T-helper 1 cell treated with Interleukin-12 subunit alpha and Interleukin-12 subunit beta and Interleukin-4 antibody, amounts not matched to agents 30 μg/mL and 1 μg/mL, for 36 hours (primary cell): Measurements from ENCODE around the gene EHD1.

Source experiments
- H3K27ac Mint-ChIP-seq: one replicate; pipeline ENCODE4 v1.8.0; 2021; ENCODE audit warnings: mild to moderate bottlenecking, mixed read lengths
- H3K27me3 Mint-ChIP-seq: one replicate; pipeline ENCODE4 v1.8.0; 2021; ENCODE audit warnings: low read depth, mixed read lengths
- H3K36me3 Mint-ChIP-seq: one replicate; pipeline ENCODE4 v1.8.0; 2021; ENCODE audit warnings: low read depth, mixed read lengths
- H3K4me1 Mint-ChIP-seq: one replicate; pipeline ENCODE4 v1.8.0; 2021; ENCODE audit warnings: low read depth, mixed read lengths
- H3K4me3 Mint-ChIP-seq: one replicate; pipeline ENCODE4 v1.8.0; 2021; ENCODE audit warnings: mild to moderate bottlenecking, moderate library complexity, mixed read lengths
- H3K9me3 Mint-ChIP-seq: one replicate; pipeline ENCODE4 v1.8.0; 2021; ENCODE audit warnings: mixed read lengths

The EHD1 gene

DNA sequence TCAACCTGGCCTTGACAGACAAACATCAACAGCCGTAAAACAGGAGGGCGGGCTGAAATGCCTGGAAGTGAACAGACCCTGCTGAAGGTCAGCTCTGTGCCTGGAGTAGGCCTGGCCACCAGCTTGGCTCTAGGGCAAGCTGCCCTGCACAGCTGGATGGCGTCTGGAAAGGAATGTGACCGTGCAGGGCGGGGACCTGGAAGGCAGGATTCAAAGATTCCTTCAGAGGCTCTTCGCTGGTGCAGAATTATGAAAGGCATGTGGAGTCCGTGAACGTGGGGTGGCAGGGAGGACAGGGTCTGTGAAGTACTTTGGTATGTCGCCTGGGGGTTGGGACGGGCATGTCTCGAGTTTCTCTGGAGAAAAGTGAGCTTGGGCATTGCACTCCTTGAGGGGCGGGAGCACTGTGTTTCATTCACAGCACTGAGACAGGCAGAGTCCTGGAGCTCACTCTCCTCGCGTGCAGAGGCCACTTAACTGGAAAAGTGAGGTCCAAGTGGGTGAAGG is 1.5 kb downstream of the EHD1 start:
- H3K27ac Mint-ChIP-seq: peak overlapping the region; percentile 76
- peak overlapping the region; percentile 98 for H3K4me3 Mint-ChIP-seq

DNA sequence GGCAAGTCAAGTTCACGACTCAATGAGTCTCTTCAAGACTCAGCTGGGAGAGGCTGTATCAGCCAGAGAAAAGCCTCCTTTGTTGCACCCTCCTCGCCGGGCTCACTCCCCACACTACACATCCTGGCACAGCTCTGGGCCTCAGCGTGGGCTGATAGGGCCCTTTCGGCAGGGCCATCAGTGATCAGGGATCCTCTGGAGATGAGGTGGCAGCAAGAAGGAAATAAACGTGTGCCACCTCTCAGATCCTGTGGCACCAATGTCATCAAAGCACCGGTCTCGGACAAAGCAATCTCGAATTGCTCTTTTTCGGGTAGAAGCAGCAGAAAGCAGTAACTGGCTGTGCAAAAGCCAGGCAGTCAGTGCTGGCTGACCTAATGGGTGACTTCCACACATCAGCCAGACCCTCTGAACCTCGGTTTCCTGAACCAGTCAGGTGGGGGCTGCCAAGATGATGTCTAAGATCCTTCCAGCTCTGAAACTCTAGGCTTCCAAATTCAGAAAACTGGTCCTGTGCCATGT is 2.1 kb downstream of the EHD1 start:
- Mint-ChIP-seq H3K36me3 (peaks cover 36% of the 10 kb centered on the region), H3K4me1 (peaks cover 76% of the 10 kb centered on the region), H3K27me3 (no peaks in the 10 kb centered on the region), H3K4me3 (peak overlapping the region; percentile 98), H3K27ac (peak overlapping the region; percentile 76), H3K9me3 (no peaks in the 10 kb centered on the region)

More for the DNA sequence above, 1.5 kb downstream of the EHD1 start:
- peaks cover 32% of the 10 kb centered on the region for H3K36me3 Mint-ChIP-seq
- no peaks in the 10 kb centered on the region for H3K9me3 Mint-ChIP-seq
- no peaks in the 10 kb centered on the region for H3K27me3 Mint-ChIP-seq
- H3K4me1 Mint-ChIP-seq: peaks cover 70% of the 10 kb centered on the region

DNA sequence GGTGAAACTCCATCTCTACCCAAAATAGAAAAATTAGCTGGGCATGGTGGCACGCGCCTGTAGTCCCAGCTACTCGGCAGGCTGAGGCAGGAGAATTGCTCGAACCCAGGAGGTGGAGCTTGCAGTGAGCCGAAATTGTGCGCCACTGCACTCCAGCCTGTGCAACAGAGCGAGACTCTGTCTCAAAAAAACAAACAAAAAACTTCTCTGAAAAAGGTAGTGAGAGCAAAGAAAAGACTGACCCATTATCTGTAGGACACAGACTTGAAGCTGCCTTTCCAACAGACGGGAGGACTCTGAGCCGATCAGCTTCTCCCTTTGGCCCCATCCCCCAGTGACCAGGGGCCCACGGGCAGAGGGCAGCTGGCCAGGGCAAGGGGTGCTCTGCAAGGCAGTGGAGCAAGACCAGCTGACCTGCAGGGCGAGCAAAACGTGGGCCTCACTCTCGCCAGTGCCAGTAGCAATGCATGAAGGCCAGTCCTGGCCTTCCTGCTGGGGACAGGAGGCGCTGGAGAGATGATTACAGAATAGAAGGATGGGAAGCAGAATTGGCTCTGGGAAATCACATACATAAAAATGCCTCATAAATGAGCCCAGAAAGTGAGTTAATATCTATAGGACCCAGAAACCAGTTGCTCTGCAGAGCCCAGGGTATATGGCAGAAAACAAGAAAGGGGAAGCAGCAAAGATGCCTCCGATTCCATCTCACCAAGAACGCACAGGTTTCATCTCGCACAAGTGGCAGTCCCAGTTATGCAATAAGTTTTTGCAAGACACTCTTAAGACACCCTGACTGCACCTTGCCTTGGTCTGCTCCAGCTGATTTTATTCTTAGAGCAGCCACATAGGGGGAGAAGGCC is 2.8 kb downstream of the EHD1 start:
- H3K4me1 Mint-ChIP-seq: peaks cover 72% of the 10 kb centered on the region
- no peaks in the 10 kb centered on the region for H3K9me3 Mint-ChIP-seq
- H3K36me3 Mint-ChIP-seq: peaks cover 37% of the 10 kb centered on the region
- H3K27ac Mint-ChIP-seq: peak overlapping the region; percentile 73
- no peaks in the 10 kb centered on the region for H3K27me3 Mint-ChIP-seq
- peak overlapping the region; percentile 98 for H3K4me3 Mint-ChIP-seq

DNA sequence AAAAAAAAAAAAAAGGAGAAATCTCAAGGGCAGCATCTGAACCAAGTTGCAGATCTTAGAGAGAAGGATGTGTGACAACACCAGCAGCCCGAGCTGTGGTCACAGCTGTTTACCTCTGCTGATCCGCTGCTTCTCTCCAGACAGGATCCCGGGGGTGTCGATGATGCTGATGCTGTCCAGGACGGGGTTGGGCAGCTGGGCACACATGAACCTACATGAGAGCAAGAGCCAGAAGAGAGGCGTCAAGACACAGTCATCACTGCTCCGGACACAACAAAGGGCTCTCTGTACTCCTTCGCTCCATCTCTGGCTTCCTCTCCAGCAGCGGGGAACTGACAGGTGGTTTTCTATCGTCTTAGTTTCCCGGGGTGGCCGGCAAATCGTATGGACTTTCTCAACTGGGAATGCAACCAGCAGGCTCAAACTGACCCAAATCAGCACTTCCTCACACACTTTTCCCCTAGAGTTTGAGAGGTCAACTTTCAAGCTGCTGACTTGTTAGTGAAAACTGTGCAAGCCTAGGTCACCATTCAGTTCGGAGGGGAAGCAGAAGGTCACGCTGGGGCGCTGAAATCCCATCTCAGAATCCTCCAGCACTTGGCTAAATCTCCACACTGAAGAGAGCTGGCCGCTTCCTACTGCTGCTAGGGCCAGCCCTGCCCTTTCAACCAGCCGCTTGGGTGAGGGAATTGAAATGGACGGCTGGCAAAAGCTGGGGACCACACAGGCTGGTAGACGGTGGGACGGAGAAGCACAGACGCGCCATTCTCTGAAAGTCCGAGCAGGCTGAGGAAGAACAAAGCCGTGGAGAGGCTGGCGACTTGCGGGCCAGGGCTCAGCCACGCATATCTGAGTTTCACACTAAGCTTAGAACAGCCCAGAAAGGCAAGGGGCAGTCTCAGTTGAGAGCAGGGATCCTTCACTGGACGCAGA is 3.8 kb downstream of the EHD1 start:
- Mint-ChIP-seq H3K4me1 (peaks cover 69% of the 10 kb centered on the region), H3K36me3 (peaks cover 37% of the 10 kb centered on the region), H3K4me3 (peak overlapping the region; percentile 98), H3K9me3 (no peaks in the 10 kb centered on the region), H3K27me3 (no peaks in the 10 kb centered on the region), H3K27ac (peak overlapping the region; percentile 63)

DNA sequence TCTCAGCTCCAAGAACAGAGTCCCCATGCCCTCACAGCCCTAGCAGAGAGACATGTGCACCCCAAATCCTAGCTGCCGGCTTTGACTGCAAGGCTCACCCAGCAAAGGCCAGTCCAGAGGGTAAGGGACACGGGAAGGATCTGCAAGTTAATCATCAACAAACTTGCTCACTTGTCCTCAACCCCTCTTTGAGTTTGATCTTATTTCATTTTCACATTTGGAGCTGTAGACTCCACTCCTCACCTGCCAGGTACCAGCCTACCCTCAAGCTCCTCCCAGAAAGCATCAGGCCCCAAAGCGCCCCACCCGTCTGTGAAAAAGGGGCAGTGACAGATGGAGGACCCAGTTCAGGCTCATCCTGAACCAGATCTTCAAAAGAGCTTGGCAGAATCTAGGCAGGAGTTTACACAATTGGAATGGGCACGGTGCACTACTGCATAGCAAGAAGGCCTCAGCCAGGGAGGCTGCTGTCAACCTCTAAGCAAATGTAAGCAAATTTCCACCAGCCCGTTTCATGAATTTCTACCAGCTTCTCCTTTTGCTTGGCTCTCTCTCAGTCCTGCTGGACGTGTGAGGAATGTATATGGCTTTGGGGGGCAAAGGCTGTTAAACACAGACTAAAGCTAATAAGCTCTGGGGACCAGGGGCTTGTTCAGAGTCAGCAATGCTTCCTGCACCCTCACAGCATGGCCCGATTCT is 5.5 kb downstream of the EHD1 start:
- Mint-ChIP-seq H3K27me3 (no peaks in the 10 kb centered on the region), H3K36me3 (peaks cover 44% of the 10 kb centered on the region), H3K4me3 (peak overlapping the region; percentile 8), H3K9me3 (no peaks in the 10 kb centered on the region), H3K27ac (peak overlapping the region; percentile 2), H3K4me1 (peaks cover 79% of the 10 kb centered on the region)

DNA sequence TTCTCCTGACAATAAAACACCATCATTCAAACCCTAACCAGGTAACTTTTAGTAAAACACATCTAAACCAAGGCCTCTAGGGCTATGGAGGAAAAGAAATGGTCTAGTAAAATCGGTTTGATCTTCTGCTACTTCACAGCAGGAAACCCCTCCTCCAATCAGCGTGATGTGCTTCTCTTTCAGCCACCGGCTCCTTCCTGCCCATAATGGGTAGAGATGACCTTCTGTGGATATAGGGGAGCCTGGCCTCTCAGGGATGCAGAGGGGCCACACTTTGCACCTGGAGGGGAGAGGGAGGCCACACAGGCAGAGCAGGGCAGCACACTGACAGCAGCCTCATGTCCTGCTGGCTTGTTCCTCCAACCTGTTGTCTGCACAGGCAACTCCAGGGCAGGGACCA is 6.9 kb downstream of the EHD1 start:
- Mint-ChIP-seq H3K36me3 (peaks cover 41% of the 10 kb centered on the region), H3K9me3 (no peaks in the 10 kb centered on the region), H3K4me3 (peak overlapping the region; percentile 68), H3K4me1 (peaks cover 71% of the 10 kb centered on the region), H3K27ac (peak overlapping the region; percentile 77), H3K27me3 (no peaks in the 10 kb centered on the region)

DNA sequence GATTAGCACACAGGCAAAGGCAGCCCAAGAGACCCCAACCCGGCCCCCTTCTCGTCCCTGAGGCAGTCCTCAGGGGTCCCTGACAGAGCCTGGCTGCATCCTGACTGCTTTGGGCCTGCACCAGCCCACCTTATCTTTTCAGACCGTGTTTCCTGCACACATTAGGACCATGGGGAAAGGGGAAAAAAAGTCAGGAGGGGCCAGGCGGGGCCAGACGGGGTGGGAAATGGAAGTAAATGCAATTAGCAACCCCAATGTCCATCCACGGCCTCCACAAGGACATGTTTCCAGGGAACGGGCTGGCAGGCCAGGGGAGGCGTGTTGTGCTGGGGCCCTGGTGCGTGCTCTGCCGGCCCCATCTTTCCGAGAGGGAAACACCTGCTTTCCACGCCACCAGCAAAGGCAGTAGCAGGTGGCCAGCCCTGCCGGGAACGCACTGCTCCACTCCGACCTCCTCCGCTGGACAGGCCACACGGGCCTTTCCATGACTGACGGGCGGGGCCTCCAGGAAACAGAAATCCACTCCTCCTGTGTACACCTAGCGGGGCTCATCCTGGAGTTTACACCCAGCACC is 7.4 kb downstream of the EHD1 start:
- Mint-ChIP-seq H3K4me1 (peaks cover 70% of the 10 kb centered on the region), H3K9me3 (no peaks in the 10 kb centered on the region), H3K27me3 (no peaks in the 10 kb centered on the region), H3K4me3 (peak overlapping the region; percentile 68), H3K36me3 (peaks cover 39% of the 10 kb centered on the region), H3K27ac (peak overlapping the region; percentile 77)

DNA sequence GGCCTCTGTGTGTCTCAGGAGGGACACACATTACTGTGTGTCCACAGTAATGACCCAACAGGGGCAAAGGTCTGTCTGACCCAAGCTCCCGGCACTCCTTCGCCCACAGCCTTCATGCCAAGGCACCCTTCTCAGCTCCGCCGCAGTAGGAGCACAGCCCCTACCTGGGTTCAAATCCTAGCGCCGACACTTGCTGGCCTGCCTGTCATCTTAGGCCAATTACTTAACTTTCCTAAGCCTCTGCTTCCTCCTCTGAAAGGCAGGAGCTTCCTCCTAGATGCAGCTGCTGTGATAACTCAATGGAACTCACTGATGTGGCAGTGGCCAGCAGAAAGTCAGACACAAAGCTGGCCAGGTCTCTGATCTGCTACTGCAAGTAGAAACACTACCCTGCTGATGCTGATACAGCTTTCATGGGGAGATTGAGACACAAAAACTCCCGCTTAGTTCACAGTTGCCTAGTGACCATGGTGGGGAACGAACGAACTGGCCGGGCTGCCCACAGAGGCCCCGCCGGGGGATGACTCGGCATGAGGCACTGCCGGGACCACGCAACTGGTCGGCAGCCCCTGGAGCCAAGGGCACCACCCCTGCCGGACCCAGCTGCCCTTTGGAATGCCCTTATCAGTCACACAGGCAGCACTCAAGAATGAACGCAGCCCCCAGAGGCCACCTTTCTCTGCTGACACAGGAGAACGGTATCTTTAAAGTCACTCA is 8.1 kb downstream of the EHD1 start:
- Mint-ChIP-seq H3K27me3 (no peaks in the 10 kb centered on the region), H3K36me3 (peaks cover 38% of the 10 kb centered on the region), H3K27ac (peak overlapping the region; percentile 71), H3K4me1 (peaks cover 70% of the 10 kb centered on the region), H3K9me3 (no peaks in the 10 kb centered on the region), H3K4me3 (peak overlapping the region; percentile 63)

DNA sequence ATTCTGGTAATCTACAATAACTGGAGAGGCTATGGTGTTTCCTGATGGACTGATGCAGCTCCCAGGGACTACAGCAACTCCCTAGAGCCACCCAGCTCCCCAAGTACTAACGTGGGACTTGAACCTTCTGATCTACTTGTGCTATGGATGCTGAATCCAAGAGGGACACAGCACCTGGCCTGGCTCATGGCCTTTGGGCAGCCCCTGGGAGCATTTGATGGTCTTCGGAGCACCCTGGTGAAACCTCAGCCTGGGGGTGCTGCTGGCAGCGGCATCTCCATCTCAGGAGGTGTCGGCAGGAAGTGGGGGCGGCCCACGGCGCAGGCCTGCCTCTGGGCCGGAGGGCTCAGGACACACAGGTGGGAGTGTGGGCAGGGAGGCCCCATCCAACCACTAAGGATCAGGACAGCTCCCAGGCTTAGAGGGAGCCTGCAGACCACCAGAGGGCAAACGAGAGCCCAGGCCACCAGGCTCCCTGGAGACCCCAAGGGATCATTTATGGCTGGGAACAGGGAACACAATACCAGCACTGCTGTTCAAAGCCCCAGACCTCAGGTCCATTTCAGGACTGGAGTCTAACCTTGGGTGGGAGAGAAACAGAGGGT is 8.7 kb downstream of the EHD1 start:
- Mint-ChIP-seq H3K4me3 (peak overlapping the region; percentile 65), H3K27me3 (no peaks in the 10 kb centered on the region), H3K4me1 (peaks cover 70% of the 10 kb centered on the region), H3K9me3 (no peaks in the 10 kb centered on the region), H3K27ac (peak overlapping the region; percentile 62), H3K36me3 (peaks cover 34% of the 10 kb centered on the region)

DNA sequence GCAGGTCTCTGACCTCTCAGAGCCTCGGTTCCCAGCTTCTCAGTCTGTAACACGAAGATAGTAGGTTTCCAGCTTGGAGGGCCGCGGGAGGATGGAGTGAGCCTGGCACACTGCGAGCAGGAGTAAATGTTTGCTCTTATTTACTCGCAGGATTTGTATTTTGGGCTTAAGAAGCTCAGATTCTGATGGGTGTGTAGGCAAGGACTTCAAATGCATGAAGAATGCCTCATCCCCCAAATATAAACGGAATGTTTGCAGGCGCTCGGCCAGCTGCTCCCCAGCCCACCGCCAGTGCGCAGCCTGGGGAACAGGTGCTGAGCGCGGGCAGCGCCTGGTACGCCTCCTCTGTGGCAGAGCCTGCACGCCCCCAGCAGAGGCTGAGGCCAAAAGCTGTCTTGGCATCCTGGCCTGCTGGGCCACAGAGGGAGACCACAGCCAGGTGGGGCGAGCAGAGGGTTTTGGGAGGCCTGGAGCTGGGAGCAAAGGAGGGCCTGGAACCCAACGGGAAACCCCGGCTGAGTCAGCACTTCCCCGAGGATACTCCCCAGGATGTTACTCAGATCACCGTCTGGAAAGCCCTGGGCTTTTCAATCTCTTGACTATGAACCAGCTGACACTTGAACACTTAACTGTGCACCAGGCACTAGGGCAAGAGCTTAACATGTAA is 9.4 kb downstream of the EHD1 start:
- peak overlapping the region; percentile 84 for H3K27ac Mint-ChIP-seq
- H3K4me3 Mint-ChIP-seq: peak overlapping the region; percentile 65
- peaks cover 30% of the 10 kb centered on the region for H3K36me3 Mint-ChIP-seq
- no peaks in the 10 kb centered on the region for H3K9me3 Mint-ChIP-seq
- peaks cover 71% of the 10 kb centered on the region for H3K4me1 Mint-ChIP-seq
- H3K27me3 Mint-ChIP-seq: no peaks in the 10 kb centered on the region

DNA sequence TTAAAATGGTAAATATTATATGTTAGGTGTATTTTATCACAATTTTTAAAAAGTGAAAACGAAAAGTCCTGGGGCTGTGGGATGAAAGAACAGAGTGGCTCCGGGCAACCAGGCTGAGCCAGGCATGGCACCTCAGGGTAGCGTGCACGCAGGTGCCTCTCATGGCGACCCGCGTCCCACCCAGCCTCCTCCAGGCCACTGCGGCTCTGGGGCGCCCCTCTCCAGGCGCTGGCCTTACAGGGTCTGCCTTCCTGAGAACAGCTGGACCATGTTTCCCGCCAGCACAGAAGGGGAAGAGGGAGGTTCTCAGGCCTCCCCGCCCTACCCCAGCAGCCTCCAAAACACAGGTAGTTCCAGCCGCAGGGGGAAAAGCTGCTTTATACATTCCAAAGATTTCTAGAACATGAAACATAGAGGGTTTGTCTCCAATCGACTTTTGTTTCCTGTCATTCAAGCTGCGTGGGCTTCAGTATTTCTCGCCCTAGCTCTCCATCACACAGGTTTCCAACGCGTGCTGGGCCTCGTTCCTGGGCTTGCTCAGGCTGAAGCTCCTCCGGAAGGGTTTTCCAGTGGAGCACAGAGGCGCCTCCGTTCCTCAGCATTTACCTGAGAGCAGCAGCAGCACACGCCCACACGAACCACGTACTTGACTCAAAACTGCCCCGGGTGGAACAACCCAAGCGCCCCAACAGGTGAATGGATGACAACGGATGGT is 10.5 kb downstream of the EHD1 start:
- Mint-ChIP-seq H3K27ac (peak overlapping the region; percentile 84), H3K9me3 (no peaks in the 10 kb centered on the region), H3K4me3 (peak overlapping the region; percentile 57), H3K27me3 (no peaks in the 10 kb centered on the region), H3K4me1 (peaks cover 72% of the 10 kb centered on the region), H3K36me3 (peaks cover 25% of the 10 kb centered on the region)

DNA sequence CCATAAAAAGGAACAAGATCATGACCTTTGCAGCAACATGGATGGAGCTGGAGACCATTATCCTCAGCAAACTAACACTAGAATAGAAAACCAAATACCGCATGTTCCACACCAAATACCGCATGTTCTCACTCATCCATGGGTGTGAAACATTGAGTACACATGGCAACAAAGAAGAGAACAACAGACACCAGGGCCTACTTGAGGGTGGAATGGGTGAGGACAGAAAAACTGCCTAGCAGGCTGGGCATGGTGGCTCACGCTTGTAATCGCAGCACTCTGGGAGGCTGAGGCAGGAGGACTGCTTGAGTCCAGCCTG is 12.3 kb downstream of the EHD1 start:
- peak overlapping the region; percentile 46 for H3K4me3 Mint-ChIP-seq
- no peaks in the 10 kb centered on the region for H3K9me3 Mint-ChIP-seq
- no peaks in the 10 kb centered on the region for H3K27me3 Mint-ChIP-seq
- H3K4me1 Mint-ChIP-seq: peaks cover 71% of the 10 kb centered on the region
- H3K27ac Mint-ChIP-seq: peak overlapping the region; percentile 89
- peaks cover 20% of the 10 kb centered on the region for H3K36me3 Mint-ChIP-seq
